Measurements from ENCODE around the gene PPCDC.

- TF ChIP-seq CREB1 (IDR thresholded peaks at IDR 0.05; ENCODE audit: low read depth) (no peak), RAD21 (IDR thresholded peaks at IDR 0.05; ENCODE audit: low read depth) (no peak), EP300 (IDR thresholded peaks at IDR 0.05; ENCODE audit: borderline replicate concordance) (no peak)
Observed at GRCh38 chr15:75069301-75069925, 46.0 kb downstream of the PPCDC start.

All from Ishikawa (cell line).